HG03469 (cell line): ENCODE data around the gene IGSF3.

Source experiments
- ATAC-seq: cut with Tn5 transposase; IDR thresholded peaks from one replicate; pipeline ENCODE4 v1.9.1; 2021; ENCODE audit warnings: mild to moderate bottlenecking, moderate library complexity, moderate number of reproducible peaks; ENCODE audit not compliant: unreplicated experiment

IGSF3 gene

DNA sequence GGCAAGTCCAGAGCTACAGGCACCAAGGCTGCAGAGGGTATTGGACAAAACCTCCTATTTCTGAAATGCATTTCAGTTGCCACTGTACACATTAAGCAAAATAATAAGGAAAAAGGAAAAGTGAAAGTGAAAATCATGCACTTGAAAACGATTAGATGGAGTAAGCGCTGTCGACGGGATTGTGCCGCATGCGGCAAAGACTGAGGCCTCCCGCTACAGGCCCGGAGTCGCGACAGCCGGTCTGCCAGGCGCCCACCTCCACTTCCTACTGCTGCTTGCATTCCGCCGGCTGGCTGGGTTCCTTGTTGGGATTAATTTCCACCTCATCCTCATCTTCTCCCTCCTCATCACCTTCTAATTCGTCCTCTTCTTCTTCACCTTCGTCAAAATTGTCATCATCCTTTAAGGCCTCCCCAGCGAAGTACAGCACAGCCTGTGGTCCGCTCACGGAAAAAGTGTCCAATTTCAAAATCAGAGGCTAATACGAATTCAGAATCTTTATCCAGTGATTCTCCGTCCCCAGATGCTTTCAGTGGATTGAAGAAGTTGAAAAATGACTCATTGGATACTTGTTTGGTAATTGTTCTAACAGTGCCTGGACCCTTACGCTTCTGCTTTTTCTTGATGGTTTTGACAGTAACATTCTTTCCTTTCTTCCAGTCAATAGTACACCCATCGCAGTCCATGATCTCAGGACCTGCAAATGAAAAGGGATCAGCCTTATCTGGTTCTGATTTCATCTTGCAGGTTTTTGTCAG, 134.7 kb downstream of the IGSF3 start:
- ATAC-seq = no peak

DNA sequence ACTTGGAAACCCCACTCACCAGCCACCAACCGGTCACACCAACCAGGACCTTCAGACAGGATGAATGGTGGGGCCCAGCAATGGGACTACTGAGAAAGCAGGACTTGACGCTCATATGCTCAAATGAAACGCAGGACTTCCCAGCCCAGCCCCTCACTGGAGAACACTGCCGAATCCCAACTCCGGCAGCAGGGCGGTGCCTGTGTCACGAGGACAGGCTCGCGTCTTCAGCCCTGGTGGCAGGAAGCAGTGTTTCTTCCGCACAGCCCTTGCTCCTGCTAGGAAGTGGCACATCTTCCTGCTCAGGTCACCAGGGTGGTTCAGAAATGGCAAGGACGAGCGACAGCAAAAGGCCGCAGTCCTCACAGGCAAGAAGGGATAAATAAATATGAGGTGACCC, 135.6 kb downstream of the IGSF3 start:
- ATAC-seq = no peak

- no peak for ATAC-seq
Measured at GRCh38 chr1:116529681-116530080, 137.9 kb downstream of the IGSF3 start.

DNA sequence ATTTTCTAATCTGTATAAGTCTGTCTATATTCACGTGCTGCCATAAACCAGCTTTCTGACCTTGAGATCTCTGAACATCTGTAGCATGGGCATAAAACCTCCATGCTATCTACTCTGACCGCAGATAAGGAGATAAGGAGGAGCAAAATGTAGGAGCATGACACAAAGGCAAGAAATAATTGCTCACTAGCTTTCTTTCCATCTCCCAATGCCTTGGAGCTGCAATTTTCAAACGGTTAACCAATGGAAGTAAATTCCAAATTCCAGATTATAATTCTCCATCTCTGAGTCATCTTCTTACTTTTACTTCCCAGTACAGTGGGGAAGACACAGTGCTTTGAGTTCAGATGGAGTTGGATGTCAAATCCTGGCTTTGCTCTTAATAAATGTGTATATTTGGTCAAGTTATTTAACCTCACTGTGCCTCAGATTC, 138.3 kb downstream of the IGSF3 start:
- ATAC-seq = no peak

DNA sequence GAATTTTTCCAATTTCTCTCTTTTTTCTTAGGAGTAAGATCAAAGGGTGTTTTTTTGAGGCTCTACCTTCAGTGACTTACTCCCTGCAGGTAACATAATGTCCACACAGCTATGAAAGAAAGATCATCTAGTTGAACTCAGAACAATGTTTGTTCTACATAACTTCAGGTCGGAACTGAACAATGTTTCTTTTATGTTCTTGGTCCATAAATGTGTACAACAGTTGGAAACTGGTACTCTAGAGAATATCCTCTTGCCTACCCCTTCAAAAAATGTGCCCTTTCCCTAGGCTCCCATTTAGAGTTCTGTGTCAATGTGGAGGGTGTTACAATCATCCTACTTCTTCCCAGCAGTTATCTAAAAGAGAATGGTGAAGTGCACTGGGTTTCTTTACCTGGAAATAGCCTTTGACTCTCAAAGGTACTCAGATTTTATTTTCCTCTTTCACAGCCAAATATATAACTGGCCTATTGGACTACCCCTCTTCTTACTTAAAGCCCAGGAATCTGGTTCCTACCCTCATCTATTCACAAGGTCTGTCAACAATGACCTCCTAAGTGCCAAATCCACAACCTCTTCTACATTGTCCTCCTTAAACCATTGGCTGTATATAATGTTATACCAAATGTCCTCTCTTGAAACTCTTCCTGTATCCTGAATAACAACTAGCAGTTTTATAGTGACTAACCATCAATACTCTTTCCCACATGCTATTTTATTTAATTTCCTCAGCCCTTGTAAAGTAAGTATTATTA, 139.0 kb downstream of the IGSF3 start:
- no peak for ATAC-seq

- ATAC-seq = no peak
Measured at GRCh38 chr1:116525440-116525839, 142.1 kb downstream of the IGSF3 start.
